T-helper 2 cell (primary cell): ENCODE measurements around the gene SYNPO.

ENCODE experiments used
- DNase-seq, 5 experiments: peaks; one replicate each; pipeline versions ENCODE4 v3.0.0 to v3.0.0-alpha.2; 2012 to 2022

The SYNPO gene

DNA sequence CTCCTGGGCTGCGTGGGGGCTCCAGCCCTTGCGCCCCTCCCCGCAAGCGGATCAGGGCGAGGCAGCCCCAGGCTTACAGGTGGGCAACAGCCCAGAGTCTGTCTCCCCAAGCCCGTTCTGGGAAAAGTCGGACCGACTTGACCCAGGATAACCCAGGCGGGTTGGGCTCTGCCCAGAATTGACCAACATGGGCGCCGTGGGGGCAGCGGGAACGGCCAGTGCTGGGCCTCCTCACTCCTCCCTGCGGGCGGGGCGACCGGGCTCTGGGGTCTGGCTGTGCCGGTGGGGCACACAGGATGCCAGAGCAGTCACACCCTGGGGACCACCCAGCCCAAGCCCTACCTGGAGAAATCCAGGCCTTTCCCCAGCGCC lies 15.3 kb upstream of the SYNPO start:
- no peak for DNase-seq

DNA sequence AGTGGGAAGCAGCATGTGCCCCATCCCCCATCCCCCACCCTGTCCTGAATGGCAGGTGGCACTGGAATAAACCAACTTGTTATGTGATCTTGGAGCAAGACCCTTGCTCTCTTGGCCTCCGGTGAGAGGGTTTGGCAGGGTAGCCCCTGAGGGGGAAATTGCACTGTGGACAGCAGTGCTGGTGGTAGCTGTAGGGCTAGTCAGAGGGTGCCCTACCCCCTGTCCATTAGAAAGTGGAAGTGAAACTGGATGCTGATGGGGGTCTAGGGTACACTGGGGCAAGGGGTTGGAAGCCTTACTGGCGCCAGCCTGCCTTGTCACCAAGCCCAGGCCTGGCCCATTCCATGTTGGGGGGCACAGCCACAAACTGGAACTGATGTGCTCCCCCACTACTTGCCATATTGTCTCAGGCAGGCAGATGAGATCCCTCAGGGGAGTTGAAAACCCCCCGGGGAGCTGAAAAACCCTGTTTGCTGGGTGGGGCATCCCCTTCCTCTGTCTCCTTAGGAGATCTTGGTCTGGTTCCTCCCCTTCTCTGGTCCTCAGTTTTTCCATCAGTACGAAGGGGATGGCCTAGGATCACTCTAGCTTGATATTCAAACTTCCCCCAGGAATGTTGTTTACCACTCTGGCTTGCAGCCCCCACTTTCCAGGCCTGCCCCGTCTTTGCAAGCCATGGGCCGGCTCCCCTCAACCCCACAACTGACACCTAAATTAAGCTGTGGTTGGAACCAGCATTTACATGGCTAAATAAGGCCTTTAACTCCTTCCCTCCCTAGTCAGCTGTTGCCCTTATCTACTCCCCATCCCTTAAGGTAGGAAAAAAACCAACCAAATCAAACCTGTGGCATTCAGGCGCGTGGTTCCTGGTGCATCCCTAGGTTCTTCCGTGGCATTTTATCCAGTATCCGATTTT lies 14.4 kb upstream of the SYNPO start:
- DNase-seq = no peak

- DNase-seq = no peak
Observed at GRCh38 chr5:150626853-150627276, 13.6 kb upstream of the SYNPO start.

DNA sequence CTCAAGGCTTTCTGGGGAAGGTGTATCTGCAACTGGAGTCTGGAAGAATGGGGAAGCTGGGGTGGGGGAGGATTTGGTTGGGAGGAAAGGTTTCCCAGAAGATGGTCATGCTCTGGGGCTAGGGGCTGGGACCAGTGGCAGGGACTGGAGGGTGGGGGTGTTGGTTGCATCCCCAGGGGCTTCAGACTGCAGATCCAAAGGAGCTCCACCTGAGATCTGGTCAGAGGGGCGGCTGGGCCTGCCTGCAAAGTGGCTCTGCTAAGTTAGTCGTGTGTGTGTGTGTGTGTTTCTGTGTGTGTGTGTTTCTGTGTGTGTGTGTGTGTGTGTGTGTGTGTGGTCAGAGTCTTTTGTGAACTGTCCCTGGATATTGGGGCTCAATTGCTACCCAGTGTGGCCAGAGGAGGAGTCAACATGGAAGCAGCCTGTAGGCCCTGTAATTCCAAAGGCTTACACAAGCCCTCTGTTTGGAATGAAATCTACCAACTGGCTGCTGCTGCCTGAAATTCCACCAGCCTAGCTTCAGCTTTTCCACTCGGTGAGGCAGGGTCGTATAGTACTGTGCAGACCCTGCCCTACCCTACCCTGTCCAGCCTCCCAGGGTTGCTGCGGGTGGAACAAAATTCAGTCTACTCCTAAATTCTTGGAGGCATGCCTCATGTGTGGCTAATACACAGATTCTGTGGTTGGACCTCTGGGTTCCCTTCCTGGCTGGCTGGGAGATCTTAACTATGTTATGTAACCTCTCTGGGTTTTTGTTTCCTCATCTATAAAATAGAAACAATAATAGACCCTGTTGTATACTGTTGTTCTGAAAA lies 12.5 kb upstream of the SYNPO start:
- no peak for DNase-seq

- DNase-seq = no peak
Observed at GRCh38 chr5:150628936-150629485, 11.4 kb upstream of the SYNPO start.

GRCh38 chr5:150630016-150630415 lies 10.4 kb upstream of the SYNPO start:
- DNase-seq = no peak

DNA sequence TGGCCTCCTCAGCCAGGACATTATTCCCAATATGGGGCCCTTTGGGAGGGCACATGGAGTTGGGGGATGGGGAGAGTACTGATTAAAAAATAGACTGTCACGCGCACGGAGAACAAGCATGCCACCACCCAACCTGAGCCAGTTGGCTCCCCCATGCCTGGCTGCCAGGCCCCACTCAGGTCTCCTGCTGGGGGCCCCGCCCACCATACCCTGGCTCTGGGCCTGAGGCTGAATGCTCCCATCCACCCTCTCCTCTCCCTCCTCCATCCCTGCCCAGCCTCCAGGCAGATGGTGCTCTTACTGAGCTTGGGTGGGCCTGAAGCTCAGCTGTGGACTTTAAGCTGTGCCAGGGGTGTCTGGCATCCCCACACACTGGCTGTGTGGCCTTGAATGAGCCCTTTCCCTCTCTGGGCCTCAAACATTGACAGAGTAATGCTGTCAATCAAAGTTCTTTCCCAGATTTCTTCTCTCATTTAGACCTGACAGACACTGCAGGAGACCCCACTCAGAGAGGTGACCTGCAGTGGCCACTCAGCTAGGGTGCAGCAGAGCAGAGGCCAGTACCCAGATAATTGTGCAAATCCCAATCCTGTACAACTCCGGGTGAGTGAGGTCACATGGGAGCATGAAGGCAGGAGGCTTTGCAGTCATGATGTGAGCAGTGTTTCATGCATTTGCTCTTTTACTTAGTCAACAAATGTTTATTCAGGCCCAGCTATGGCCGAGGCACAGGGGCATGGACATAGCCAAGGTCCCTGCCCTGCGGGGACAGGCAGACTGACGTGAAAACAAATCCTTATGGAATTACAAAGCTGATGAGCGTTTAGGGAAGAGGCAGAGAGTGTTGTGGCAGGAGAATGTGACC lies 9.8 kb upstream of the SYNPO start:
- no peak for DNase-seq

GRCh38 chr5:150631326-150631701 lies 9.1 kb upstream of the SYNPO start:
- DNase-seq = no peak

- DNase-seq = no peak
Observed at GRCh38 chr5:150632305-150633160, 7.9 kb upstream of the SYNPO start.

GRCh38 chr5:150633429-150633828 lies 7.0 kb upstream of the SYNPO start:
- DNase-seq = no peak

GRCh38 chr5:150636391-150637244 lies 3.8 kb upstream of the SYNPO start:
- DNase-seq = no peak

DNA sequence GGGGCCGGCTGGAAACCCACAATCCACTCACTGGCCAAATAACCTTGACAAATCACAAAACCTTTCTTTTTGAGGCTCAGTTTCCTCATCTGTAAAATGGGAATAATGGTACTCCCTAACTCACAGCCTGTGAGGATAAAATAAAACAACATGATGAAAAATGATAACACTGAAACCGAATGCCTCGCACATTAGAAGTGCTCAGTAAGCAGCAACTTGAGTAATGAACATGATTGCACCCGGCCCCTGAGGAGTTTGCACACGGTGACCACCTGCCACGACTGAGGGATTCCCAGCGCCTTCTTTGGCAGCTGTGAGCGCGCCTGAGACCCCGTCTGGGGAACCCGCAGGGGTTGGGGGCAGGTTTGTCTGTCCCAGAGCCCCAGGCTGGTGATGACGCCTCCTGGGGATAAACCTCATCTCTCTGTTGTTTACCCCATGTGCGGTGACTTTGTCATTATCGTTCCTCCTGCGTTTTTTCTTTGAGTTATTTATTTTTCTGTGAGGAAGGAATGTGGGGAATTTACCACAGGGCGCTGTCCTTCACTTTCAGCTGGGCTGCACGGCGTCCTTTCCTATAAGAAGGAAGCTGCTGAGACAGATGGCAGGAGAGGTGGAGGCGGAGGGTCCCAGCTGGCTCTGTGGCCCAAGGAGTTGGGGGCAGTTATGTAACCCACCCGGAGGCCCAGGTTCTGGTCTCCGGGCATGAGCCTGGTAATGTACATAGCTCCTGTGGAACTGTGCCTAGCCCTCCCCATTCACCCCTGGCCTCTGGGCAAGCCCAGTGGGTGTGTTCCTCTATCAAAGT lies 3.0 kb upstream of the SYNPO start:
- DNase-seq = no peak

- no peak for DNase-seq
Observed at GRCh38 chr5:150638053-150638444, 2.4 kb upstream of the SYNPO start.

DNA sequence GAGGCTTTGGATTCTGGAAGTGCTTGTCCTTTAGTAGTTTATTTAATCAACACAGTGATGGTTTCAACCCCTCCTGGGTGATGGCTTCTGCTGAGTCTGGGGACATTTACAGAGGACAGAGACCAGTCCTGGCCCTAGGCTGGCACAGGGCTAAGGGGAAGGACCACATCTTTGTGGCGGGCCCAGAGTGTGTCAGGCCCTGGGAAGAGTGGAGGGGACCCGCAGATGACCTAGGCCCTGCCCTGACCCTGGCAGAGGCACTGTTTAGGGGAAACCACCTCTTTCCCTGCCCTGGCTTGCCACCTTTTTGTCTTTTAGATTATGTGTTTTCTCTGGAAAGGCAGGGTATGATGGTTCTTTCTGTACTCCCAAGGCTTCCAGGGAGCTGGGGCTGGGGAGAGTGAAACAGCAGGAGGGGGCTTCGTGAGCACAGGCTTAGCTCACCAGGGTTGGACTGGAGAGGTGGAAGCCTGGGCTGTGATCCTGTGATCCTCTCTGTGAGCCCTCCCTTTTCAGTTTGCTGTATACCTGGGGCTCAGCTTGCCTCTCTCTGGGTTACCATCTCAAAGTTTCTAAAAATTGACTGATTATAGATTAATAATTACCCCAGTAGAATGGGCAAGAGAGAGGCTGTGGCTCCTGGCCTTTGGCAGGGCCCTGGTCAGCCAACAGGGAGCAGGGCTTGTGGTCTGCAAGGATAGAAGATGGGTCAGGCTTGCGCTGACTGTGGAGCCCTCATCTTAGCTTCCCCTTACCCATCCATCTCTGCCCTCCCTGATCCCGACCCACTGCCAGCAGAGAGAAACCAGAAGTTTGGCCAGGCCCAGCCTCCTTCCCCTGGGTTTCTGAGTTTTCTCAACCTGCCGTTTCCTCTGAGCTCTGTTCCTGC lies 1.7 kb upstream of the SYNPO start:
- no peak for DNase-seq

DNA sequence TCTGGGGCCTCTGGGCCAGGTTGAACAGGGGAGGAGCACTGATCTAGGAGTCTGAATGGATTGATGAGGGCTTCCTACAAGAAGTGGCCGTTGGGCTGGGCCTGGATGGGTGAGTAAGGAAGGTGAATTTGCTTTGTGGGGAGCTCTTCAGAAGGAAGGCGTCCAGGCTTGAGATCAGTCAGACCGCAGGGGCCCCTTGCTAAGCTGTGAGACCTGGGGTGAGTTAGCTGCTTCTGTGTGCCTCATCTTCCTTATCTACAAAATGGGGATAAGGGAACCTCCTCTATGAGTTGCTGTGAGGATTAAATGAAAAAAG lies 1.1 kb upstream of the SYNPO start:
- DNase-seq = no peak

DNA sequence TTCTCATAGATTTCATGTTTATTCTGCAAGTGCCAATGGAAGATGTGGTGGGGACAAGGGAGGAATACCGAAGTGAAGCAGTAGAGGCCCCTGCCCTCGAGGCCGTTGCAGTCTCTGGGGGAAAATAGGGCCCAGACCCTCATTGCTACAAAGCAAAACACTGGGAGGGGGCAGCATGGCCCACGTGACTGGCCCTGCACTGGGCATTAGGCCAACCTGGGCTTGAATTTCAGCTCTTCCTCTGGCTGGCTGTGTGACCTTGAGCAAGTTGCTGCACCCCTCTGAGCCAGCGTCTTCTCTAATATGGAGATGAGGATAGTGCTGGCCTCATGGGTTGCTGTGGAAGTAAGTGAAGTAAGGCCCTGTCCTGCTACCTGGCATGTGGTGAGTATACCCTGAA lies 709 bp upstream of the SYNPO start:
- no peak for DNase-seq

DNA sequence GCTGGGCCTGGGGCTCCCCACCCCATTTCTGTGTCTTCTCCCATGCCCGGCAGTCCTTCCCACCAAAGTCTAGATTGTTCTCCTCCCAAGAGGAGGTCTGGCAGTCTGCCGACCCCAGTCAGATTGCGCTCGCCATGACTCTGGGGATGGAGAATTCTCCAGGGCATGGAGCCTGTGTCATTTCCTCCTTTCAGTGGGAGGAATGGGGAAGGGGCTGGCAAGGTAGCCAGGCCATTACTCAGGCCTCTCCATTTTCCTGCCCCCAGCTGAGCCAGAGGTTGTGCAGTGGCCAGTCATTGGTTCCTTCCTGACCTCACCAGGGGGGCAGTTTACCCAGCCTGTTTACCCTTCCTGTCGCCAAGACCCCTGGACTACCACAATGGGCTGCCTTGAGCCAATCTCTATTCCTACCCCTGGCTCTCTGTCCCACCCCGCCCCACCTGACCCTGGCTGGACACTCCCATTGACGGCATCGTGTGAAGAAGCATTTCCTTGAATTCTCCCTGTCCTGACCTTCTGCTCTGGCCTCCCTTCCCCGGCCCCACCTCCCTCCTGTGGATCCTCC lies 628 bp downstream of the SYNPO start:
- no peak for DNase-seq

DNA sequence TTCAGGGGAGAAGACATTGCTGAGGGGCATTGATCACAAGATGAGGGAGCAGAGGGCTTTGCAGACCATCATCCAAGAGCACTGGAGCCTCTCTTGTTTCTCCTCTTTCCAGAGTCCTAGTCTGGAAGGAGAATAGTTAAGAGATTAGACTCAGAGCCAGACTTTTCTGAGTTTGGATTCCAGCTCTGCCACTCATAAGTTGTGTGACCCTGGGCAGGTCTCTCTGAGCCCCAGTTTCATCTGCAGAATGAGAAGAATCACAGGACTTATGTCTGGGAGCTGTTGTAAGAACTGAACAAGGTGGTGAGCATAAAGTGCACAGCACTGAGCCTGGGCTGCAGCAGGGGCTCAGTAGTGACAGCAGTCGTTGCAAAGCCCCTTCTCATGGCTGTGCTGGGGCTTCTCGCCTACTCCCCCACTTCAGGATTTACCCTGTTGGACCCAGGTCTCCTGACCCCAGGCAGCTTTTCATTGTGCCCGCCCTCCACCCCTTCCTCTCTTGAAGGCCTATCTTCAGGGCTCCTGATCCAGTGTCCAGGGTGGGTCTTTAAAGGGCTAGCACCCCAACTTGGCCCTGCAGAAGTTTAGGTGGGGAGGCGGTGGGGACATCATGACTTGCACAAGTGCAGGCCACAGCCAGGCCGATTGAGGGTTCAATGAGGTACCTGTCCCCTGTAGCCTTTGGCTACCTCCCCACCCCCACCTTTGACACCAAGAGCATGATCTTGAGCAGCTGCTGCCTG lies 1.5 kb downstream of the SYNPO start:
- DNase-seq = no peak
